Hepatocyte (in vitro differentiated cells): Measurements from ENCODE around the gene ZNF438. TPM values are rescaled to one million over a fixed set of nuclear protein-coding genes. Genes with fewer than 3 reads are reported as not detected.

Experiments
- DNase-seq: peaks from one replicate; pipeline ENCODE4 v3.0.0-alpha.2; 2016; ENCODE audit warnings: low spot score
- H2AFZ ChIP-seq: fragments of 200-600 bp; sonication (generic); 2 replicates; pipeline ENCODE4 v1.6.0; 2016; ENCODE audit warnings: antibody characterized with exemption, mild to moderate bottlenecking
- H3K27ac ChIP-seq: fragments of 200-600 bp; sonication (generic); 2 replicates; pipeline ENCODE4 v1.5.1; 2016; ENCODE audit warnings: mild to moderate bottlenecking
- H3K27me3 ChIP-seq: fragments of 200-600 bp; sonication (generic); 2 replicates; pipeline ENCODE4 v1.6.1; 2016
- H3K36me3 ChIP-seq: fragments of 200-600 bp; sonication (generic); replicated peaks from 2 replicates; pipeline ENCODE4 v1.5.1; 2016; ENCODE audit warnings: low read depth; ENCODE audit not compliant: insufficient read depth
- H3K4me1 ChIP-seq: fragments of 200-600 bp; sonication (generic); 2 replicates; pipeline ENCODE4 v1.5.1; 2016; ENCODE audit warnings: mild to moderate bottlenecking, moderate library complexity; ENCODE audit not compliant: insufficient read depth
- H3K4me2 ChIP-seq: fragments of 200-600 bp; sonication (generic); 2 replicates; pipeline ENCODE4 v1.6.0; 2016
- H3K4me3 ChIP-seq: fragments of 200-600 bp; sonication (generic); 2 replicates; pipeline ENCODE4 v1.5.1; 2016; ENCODE audit warnings: mild to moderate bottlenecking
- H3K79me2 ChIP-seq: fragments of 200-600 bp; sonication (generic); 2 replicates; pipeline ENCODE4 v1.6.0; 2017; ENCODE audit warnings: mild to moderate bottlenecking
- H3K9me2 ChIP-seq: fragments of 200-600 bp; sonication (generic); replicated peaks from 2 replicates; pipeline ENCODE4 v1.6.0; 2017; ENCODE audit warnings: mild to moderate bottlenecking; ENCODE audit not compliant: insufficient read depth
- H3K9me3 ChIP-seq: fragments of 200-600 bp; sonication (generic); 2 replicates; pipeline ENCODE4 v1.5.1; 2016; ENCODE audit warnings: low read depth, mild to moderate bottlenecking
- H4K20me1 ChIP-seq: fragments of 200-600 bp; sonication (generic); 2 replicates; pipeline ENCODE4 v1.6.0; 2016; ENCODE audit warnings: mild to moderate bottlenecking; ENCODE audit not compliant: insufficient read depth, poor library complexity, severe bottlenecking
- EZH2 ChIP-seq: fragments of 200-600 bp; sonication (generic); IDR thresholded peaks from 2 replicates; pipeline ENCODE4 v1.6.1; 2016; ENCODE audit warnings: antibody characterized with exemption, mild to moderate bottlenecking, borderline replicate concordance
- EZH2phosphoT487 ChIP-seq: fragments of 200-600 bp; sonication (generic); IDR thresholded peaks from one replicate; pipeline ENCODE4 v1.6.1; 2018; ENCODE audit warnings: antibody characterized with exemption, mild to moderate bottlenecking, low read depth, moderate library complexity; ENCODE audit not compliant: unreplicated experiment, severe bottlenecking
- WGBS: methylation state at CpG from one replicate; pipeline ENCODE4 v1.1.6; 2016; ENCODE audit warnings: low lambda C conversion rate; ENCODE audit errors: missing lambda C conversion rate; 5-methylcytosine and 5-hydroxymethylcytosine counted together
- polyA plus RNA-seq: library from polyadenylated mRNA; unstranded; fragments of >200 nt; fragmentation: Nextera tagmentation; extraction: Ambion mirVana; gene quantifications from 2 replicates; pipeline ENCODE4 v1.2.1, GENCODE V29; 2016
- total RNA-seq: library from RNA; depleted of rRNA; stranded (reverse); fragments of >200 nt; gene quantifications from 2 replicates; pipeline ENCODE4 v1.2.3, GENCODE V29; 2014
- TF ChIP-seq, protein P1 (sequence below): fragments of 200-600 bp; sonication (generic); IDR thresholded peaks from 2 replicates; pipeline ENCODE4 v1.5.1; 2016; ENCODE audit warnings: antibody characterized with exemption, mild to moderate bottlenecking; ENCODE audit not compliant: poor library complexity

Gene ZNF438
- total and polyA plus RNA-seq, 2 experiments from 2014 or later = 2.3 to 5.0 TPM

DNA sequence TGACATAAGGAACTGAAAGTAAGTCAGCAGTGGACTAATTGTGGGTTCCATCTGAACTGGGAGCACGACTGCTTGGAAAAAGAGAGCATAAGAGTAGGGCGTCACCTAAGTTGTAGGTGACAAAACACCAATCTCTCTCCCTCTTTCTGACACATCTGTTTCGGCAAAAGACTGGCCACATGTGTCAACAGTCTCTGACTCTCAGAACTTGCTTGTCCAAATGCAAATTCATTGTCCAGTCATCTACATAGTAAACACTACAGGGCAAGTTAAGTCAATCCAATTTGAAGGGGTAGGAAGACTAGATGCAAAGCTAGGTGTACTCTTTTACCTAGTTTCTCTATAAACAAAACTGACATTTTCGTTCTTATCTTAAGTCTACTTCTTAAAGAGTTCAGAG is 87.7 kb downstream of the ZNF438 start:
- TF ChIP-seq EZH2phosphoT487 = no peak
- no peak for TF ChIP-seq EZH2
- TF ChIP-seq, protein P1, sequence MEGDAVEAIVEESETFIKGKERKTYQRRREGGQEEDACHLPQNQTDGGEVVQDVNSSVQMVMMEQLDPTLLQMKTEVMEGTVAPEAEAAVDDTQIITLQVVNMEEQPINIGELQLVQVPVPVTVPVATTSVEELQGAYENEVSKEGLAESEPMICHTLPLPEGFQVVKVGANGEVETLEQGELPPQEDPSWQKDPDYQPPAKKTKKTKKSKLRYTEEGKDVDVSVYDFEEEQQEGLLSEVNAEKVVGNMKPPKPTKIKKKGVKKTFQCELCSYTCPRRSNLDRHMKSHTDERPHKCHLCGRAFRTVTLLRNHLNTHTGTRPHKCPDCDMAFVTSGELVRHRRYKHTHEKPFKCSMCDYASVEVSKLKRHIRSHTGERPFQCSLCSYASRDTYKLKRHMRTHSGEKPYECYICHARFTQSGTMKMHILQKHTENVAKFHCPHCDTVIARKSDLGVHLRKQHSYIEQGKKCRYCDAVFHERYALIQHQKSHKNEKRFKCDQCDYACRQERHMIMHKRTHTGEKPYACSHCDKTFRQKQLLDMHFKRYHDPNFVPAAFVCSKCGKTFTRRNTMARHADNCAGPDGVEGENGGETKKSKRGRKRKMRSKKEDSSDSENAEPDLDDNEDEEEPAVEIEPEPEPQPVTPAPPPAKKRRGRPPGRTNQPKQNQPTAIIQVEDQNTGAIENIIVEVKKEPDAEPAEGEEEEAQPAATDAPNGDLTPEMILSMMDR = no peak
- no peaks in the 10 kb centered on the region for H3K36me3 ChIP-seq
- no peak overlapping the region for H3K27ac ChIP-seq
- no peaks in the 10 kb centered on the region for H3K9me2 ChIP-seq
- H3K27me3 ChIP-seq = no peaks in the 10 kb centered on the region
- H4K20me1 ChIP-seq = no peaks in the 10 kb centered on the region
- no peaks in the 10 kb centered on the region for H3K4me1 ChIP-seq
- H3K4me2 ChIP-seq = no peak overlapping the region
- 88% methylated on average over 4 of the region's 4 CpGs for WGBS
- no peaks in the 10 kb centered on the region for H3K9me3 ChIP-seq
- no peak for DNase-seq
- H2AFZ ChIP-seq = no peak overlapping the region
- H3K79me2 ChIP-seq = no peaks in the 10 kb centered on the region
- H3K4me3 ChIP-seq = no peak overlapping the region

DNA sequence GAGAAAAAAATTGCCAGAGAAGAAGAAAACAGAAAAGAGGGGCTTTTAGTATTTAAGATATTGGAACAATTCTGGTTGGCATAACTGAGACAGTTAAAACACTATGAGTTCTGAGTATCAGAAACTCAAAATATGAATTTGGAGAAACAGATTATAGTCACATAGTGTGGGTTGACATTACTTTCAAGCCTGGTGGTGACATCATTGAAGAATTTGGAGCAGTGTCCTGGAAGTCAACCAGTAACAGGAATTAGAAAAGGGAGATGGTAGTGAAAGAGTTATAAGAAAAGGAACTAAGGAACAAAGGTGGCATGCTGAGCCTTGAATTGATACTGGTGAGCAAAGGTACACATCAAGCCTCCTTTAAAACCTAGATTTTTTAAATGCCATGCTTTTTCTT is 88.2 kb downstream of the ZNF438 start:
- Histone ChIP-seq H3K4me3 (no peak overlapping the region), H3K79me2 (no peaks in the 10 kb centered on the region), H3K4me2 (no peak overlapping the region), H3K27ac (no peak overlapping the region), H3K36me3 (no peaks in the 10 kb centered on the region), H3K27me3 (no peaks in the 10 kb centered on the region), H3K4me1 (no peaks in the 10 kb centered on the region), H2AFZ (no peak overlapping the region), H3K9me2 (no peaks in the 10 kb centered on the region), H4K20me1 (no peaks in the 10 kb centered on the region), H3K9me3 (no peaks in the 10 kb centered on the region)
- TF ChIP-seq EZH2 = no peak
- TF ChIP-seq, protein P1 = no peak
- TF ChIP-seq EZH2phosphoT487 = no peak
- DNase-seq = no peak

DNA sequence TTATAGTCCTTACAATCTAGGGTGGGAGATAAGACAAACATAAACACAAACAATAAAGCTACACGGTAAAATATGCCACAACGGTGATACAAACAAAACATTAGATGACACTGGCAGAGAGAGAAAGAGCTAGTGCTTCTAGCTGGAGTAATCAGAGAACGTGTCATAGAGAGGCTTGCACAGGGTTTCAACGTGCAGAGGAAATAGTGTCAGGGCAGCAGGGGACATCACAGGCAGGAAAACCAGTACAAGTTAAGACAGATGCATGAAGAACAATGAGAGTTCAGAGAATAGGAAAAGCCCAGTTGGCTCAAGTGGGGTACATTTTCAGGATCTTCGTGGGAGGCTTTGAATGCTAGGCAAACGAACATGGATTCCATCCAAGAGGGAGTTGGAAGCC is 91.4 kb downstream of the ZNF438 start:
- Histone ChIP-seq H4K20me1 (no peaks in the 10 kb centered on the region), H3K9me3 (no peaks in the 10 kb centered on the region), H3K4me1 (no peaks in the 10 kb centered on the region), H2AFZ (no peak overlapping the region), H3K27ac (no peak overlapping the region), H3K79me2 (no peaks in the 10 kb centered on the region), H3K4me2 (no peak overlapping the region), H3K36me3 (no peaks in the 10 kb centered on the region), H3K4me3 (no peak overlapping the region), H3K27me3 (no peaks in the 10 kb centered on the region), H3K9me2 (no peaks in the 10 kb centered on the region)
- no peak for DNase-seq
- 67% methylated on average over 6 of the region's 6 CpGs for WGBS
- TF ChIP-seq, protein P1 = no peak
- TF ChIP-seq EZH2phosphoT487 (no peak), EZH2 (no peak)

DNA sequence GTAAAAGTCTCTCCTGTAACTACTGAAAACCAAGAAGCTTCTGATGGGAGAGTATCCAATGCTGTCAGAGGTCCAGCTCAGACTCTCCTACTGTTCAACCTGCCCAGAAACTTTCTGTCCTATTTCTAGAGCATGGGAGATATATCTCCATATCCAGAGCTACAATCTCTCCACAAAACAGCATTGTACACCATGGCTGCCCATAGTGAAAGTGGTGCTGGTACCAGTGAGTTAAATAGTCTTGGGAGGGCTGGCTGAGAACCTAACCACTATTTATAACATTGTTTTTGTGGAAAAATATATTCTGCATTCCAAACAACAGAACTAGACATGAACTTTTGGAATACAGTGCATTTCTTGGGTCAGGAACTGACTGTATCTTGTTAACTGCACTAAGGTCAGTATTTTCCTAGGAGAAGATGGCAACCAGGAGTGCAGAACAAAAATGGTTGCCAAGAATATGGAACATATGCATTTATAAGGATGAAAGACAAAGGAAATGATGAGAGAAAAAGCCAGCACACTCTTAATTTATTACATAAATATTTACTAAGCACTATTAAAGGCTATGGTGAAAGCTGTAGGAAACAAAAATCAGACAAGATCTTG is 91.9 kb downstream of the ZNF438 start:
- Histone ChIP-seq H3K4me2 (no peak overlapping the region), H3K9me2 (no peaks in the 10 kb centered on the region), H3K27me3 (no peaks in the 10 kb centered on the region), H3K27ac (no peak overlapping the region), H3K4me3 (no peak overlapping the region), H3K36me3 (no peaks in the 10 kb centered on the region), H3K79me2 (no peaks in the 10 kb centered on the region), H4K20me1 (no peaks in the 10 kb centered on the region), H3K4me1 (no peaks in the 10 kb centered on the region), H2AFZ (no peak overlapping the region), H3K9me3 (no peaks in the 10 kb centered on the region)
- TF ChIP-seq, protein P1 = no peak
- TF ChIP-seq EZH2 = no peak
- no peak for TF ChIP-seq EZH2phosphoT487
- DNase-seq = no peak
